IPS-18a (cell line): ENCODE results near the gene OPA3.
A peak's percentile ranks its signal among the peaks of the same experiment; 100 is the strongest.
"Not testable (repeated sequence)": the region's sequence is repeated elsewhere in the genome, so short reads cannot be mapped to it uniquely, and the experiment has no call there.

ENCODE experiments used
- H3K27ac ChIP-seq: one replicate; pipeline ENCODE4 v1.5.1; 2013; ENCODE audit warnings: low read length
- H3K27me3 ChIP-seq: one replicate; pipeline ENCODE4 v1.6.1; 2013; ENCODE audit warnings: mild to moderate bottlenecking, low read length; ENCODE audit not compliant: control insufficient read depth, insufficient read depth
- H3K36me3 ChIP-seq: one replicate; pipeline ENCODE4 v1.6.1; 2013; ENCODE audit warnings: low read depth, low read length; ENCODE audit not compliant: control insufficient read depth
- H3K4me1 ChIP-seq: one replicate; pipeline ENCODE4 v1.6.1; 2013; ENCODE audit warnings: low read depth, low read length; ENCODE audit not compliant: control insufficient read depth
- H3K4me3 ChIP-seq: one replicate; pipeline ENCODE4 v1.5.1; 2013; ENCODE audit warnings: low read length
- H3K9ac ChIP-seq: one replicate; pipeline ENCODE4 v1.6.1; 2013; ENCODE audit warnings: mild to moderate bottlenecking, low read length, moderate library complexity
- H3K9me3 ChIP-seq: one replicate; pipeline ENCODE4 v1.6.1; 2013; ENCODE audit warnings: low read depth, low read length; ENCODE audit not compliant: control insufficient read depth

Gene OPA3

GRCh38 chr19:45515081-45515624 is 69.4 kb downstream of the OPA3 start:
- Histone ChIP-seq H3K36me3 (peaks cover 26% of the 10 kb centered on the region), H3K27ac (no peak overlapping the region), H3K4me1 (no peaks in the 10 kb centered on the region), H3K9ac (no peak overlapping the region), H3K9me3 (no peaks in the 10 kb centered on the region), H3K27me3 (no peaks in the 10 kb centered on the region), H3K4me3 (no peak overlapping the region)

GRCh38 chr19:45514376-45515051 is 70.1 kb downstream of the OPA3 start:
- no peak overlapping the region for H3K27ac ChIP-seq
- H3K4me3 ChIP-seq = no peak overlapping the region
- no peaks in the 10 kb centered on the region for H3K27me3 ChIP-seq
- no peak overlapping the region for H3K9ac ChIP-seq
- H3K9me3 ChIP-seq = no peaks in the 10 kb centered on the region
- peaks cover 3% of the 10 kb centered on the region for H3K4me1 ChIP-seq
- peaks cover 22% of the 10 kb centered on the region for H3K36me3 ChIP-seq

GRCh38 chr19:45512881-45513483 is 71.6 kb downstream of the OPA3 start:
- Histone ChIP-seq H3K9ac (no peak overlapping the region), H3K4me1 (peaks cover 4% of the 10 kb centered on the region), H3K9me3 (no peaks in the 10 kb centered on the region), H3K27me3 (no peaks in the 10 kb centered on the region), H3K27ac (no peak overlapping the region), H3K4me3 (no peak overlapping the region), H3K36me3 (peaks cover 16% of the 10 kb centered on the region)

GRCh38 chr19:45511074-45511473 is 73.5 kb downstream of the OPA3 start:
- peaks cover 9% of the 10 kb centered on the region for H3K36me3 ChIP-seq
- no peak overlapping the region for H3K4me3 ChIP-seq
- H3K9ac ChIP-seq = no peak overlapping the region
- no peak overlapping the region for H3K27ac ChIP-seq
- H3K27me3 ChIP-seq = no peaks in the 10 kb centered on the region
- peaks cover 6% of the 10 kb centered on the region for H3K4me1 ChIP-seq
- no peaks in the 10 kb centered on the region for H3K9me3 ChIP-seq

- not testable (repeated sequence) for H3K4me1 ChIP-seq, H3K36me3 ChIP-seq, H3K9me3 ChIP-seq, H3K9ac ChIP-seq, H3K27me3 ChIP-seq, H3K4me3 ChIP-seq, H3K27ac ChIP-seq
Observed at GRCh38 chr19:45510352-45510751, 74.2 kb downstream of the OPA3 start.

- Histone ChIP-seq H3K27ac (peak overlapping the region; percentile 78), H3K36me3 (peaks cover 5% of the 10 kb centered on the region), H3K4me3 (peak overlapping the region; percentile 83), H3K9ac (peak overlapping the region; percentile 41), H3K27me3 (no peaks in the 10 kb centered on the region), H3K4me1 (peaks cover 8% of the 10 kb centered on the region), H3K9me3 (no peaks in the 10 kb centered on the region)
Observed at GRCh38 chr19:45509692-45510015, 74.9 kb downstream of the OPA3 start.

GRCh38 chr19:45508861-45509691 is 75.5 kb downstream of the OPA3 start:
- no peaks in the 10 kb centered on the region for H3K27me3 ChIP-seq
- peaks cover 8% of the 10 kb centered on the region for H3K4me1 ChIP-seq
- H3K9me3 ChIP-seq = no peaks in the 10 kb centered on the region
- peak overlapping the region; percentile 78 for H3K27ac ChIP-seq
- H3K9ac ChIP-seq = peak overlapping the region; percentile 88
- peaks cover 5% of the 10 kb centered on the region for H3K36me3 ChIP-seq
- peak overlapping the region; percentile 83 for H3K4me3 ChIP-seq

- H3K36me3 ChIP-seq = no peaks in the 10 kb centered on the region
- H3K4me1 ChIP-seq = peaks cover 8% of the 10 kb centered on the region
- H3K27me3 ChIP-seq = no peaks in the 10 kb centered on the region
- peak overlapping the region; percentile 78 for H3K27ac ChIP-seq
- no peaks in the 10 kb centered on the region for H3K9me3 ChIP-seq
- H3K9ac ChIP-seq = peak overlapping the region; percentile 88
- H3K4me3 ChIP-seq = peak overlapping the region; percentile 83
Observed at GRCh38 chr19:45508417-45508860, 76.2 kb downstream of the OPA3 start.

GRCh38 chr19:45507872-45508416 is 76.7 kb downstream of the OPA3 start:
- H3K9me3 ChIP-seq = no peaks in the 10 kb centered on the region

GRCh38 chr19:45506989-45507871 is 77.4 kb downstream of the OPA3 start, which contains the start of gene VASP:
VASP (plus strand) TSS chr19:45507479; CDS start chr19:45507772, 293 bp downstream.
- Histone ChIP-seq H3K9me3 (no peaks in the 10 kb centered on the region), H3K27ac (peak within 1 kb of the TSS; percentile 78), H3K9ac (peak within 1 kb of the TSS; percentile 88), H3K4me1 (peaks cover 8% of the 10 kb centered on the region), H3K27me3 (no peaks in the 10 kb centered on the region), H3K4me3 (peak within 1 kb of the TSS; percentile 83), H3K36me3 (no peaks in the 10 kb centered on the region)

More at GRCh38 chr19:45507872-45508416, 76.7 kb downstream of the OPA3 start:
- peaks cover 8% of the 10 kb centered on the region for H3K4me1 ChIP-seq
- H3K9ac ChIP-seq = peak overlapping the region; percentile 88
- no peaks in the 10 kb centered on the region for H3K27me3 ChIP-seq
- H3K36me3 ChIP-seq = no peaks in the 10 kb centered on the region
- peak overlapping the region; percentile 83 for H3K4me3 ChIP-seq
- H3K27ac ChIP-seq = peak overlapping the region; percentile 78
